ENCODE measurements around the gene ALDH7A1. TPM values are rescaled to one million over a fixed set of nuclear protein-coding genes. Genes with fewer than 3 reads are reported as not detected.

The ALDH7A1 gene
- total RNA-seq, 2 experiments from 2014 or later: 1.6 to 2.1 TPM

DNA sequence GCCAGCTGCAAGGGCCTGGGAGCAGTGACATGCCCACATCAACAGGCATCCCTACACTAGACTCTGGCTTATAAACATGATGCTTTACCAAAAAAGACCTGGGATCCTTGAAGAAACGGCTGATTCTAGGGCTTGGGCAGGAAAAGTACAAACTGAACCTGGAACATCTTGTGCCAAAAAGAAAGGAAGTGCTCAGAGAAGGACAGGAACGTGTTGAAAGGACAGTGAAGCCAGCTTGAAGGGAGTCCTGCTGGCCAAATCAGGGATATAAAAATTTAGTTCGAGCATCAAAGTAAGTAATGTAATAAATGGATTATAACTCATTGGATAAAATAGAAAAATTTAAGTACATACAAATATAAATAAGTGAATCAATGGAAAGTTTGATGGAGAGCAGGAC, 58.1 kb downstream of the ALDH7A1 start:
- Mint-ChIP-seq H3K27ac (no peak overlapping the region), H3K36me3 (ENCODE audit: low read depth) (no peaks in the 10 kb centered on the region), H3K27me3 (no peaks in the 10 kb centered on the region), H3K4me1 (ENCODE audit: low read depth) (peaks cover 5% of the 10 kb centered on the region), H3K9me3 (no peaks in the 10 kb centered on the region), H3K4me3 (no peak overlapping the region)
- ChIA-PET POLR2A (no interaction called here), CTCF (no interaction called here)
- no peaks in the 10 kb centered on the region for H3K9me3 ChIP-seq (ENCODE audit: control insufficient read depth in 1 of 2, insufficient read depth in 1 of 2, low read length in 2 of 2)
- no peak for ATAC-seq (ENCODE audit: poor library complexity)
- no peak overlapping the region for H3K27ac ChIP-seq (ENCODE audit: low read depth in 1 of 2, low read length in 2 of 2)
- no peak overlapping the region for H3K4me3 ChIP-seq (ENCODE audit: low read length)
- intact Hi-C loops (cut with DNase I, micrococcal nuclease): no loop called here
- H3K36me3 ChIP-seq (ENCODE audit: insufficient read depth, low read length): no peaks in the 10 kb centered on the region
- no peak for TF ChIP-seq CTCF (IDR thresholded peaks at IDR 0.05)
- no peaks in the 10 kb centered on the region for H3K4me1 ChIP-seq (ENCODE audit: insufficient read depth, low read length)
- no peak for DNase-seq
- no peaks in the 10 kb centered on the region for H3K27me3 ChIP-seq (ENCODE audit: control insufficient read depth in 1 of 2, insufficient read depth in 2 of 2, low read length in 2 of 2)

DNA sequence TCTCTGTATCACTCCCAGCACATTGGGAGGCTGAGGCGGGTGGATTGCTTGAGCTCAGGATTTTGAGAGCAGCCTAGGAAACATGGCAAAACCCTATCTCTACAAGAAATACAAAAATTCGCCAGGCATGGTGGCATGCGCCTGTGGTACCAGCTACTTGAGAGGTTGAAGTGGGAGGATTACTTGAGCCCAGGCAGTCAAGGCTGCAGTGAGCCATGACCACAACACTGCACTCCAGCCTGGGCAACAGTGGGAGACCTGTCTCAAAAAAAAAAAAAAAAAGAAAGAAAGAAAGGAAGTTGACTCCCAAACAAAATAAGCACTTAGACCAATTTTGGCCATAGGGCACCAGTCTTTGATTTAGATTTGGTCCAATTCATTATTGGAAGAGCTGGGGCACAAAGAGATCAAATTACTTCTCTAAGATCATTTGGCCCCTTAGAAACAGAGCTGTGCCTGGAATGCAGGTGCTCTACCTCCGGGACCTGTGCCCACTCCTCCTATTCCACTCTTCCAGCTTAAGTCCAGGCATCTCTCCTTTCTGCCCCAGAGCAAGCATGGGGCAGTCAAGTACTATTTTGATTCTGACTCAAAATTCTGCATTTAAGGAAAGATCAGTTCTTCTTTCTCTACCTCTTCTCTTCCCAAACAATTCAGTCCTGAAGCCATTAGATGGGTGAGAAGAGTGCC, 59.0 kb downstream of the ALDH7A1 start:
- intact Hi-C loops (cut with DNase I, micrococcal nuclease): no loop called here
- Histone ChIP-seq H3K4me1 (ENCODE audit: insufficient read depth, low read length) (no peaks in the 10 kb centered on the region), H3K27me3 (ENCODE audit: control insufficient read depth in 1 of 2, insufficient read depth in 2 of 2, low read length in 2 of 2) (no peaks in the 10 kb centered on the region), H3K4me3 (ENCODE audit: low read length) (no peak overlapping the region), H3K9me3 (ENCODE audit: control insufficient read depth in 1 of 2, insufficient read depth in 1 of 2, low read length in 2 of 2) (no peaks in the 10 kb centered on the region), H3K27ac (ENCODE audit: low read depth in 1 of 2, low read length in 2 of 2) (no peak overlapping the region), H3K36me3 (ENCODE audit: insufficient read depth, low read length) (no peaks in the 10 kb centered on the region)
- ATAC-seq (ENCODE audit: poor library complexity): no peak
- peaks cover 5% of the 10 kb centered on the region for H3K4me1 Mint-ChIP-seq (ENCODE audit: low read depth)
- no peaks in the 10 kb centered on the region for H3K36me3 Mint-ChIP-seq (ENCODE audit: low read depth)
- no peaks in the 10 kb centered on the region for H3K9me3 Mint-ChIP-seq
- TF ChIP-seq CTCF (IDR thresholded peaks at IDR 0.05): no peak
- no peak for DNase-seq
- no peaks in the 10 kb centered on the region for H3K27me3 Mint-ChIP-seq
- no peak overlapping the region for H3K27ac Mint-ChIP-seq
- POLR2A ChIA-PET: interaction anchor here (0.6 kb wide), 1 partner anchor 1449 kb away, joined by 3 read pairs; no protein-coding TSS in a partner anchor
- CTCF ChIA-PET: no interaction called here
- no peak overlapping the region for H3K4me3 Mint-ChIP-seq

DNA sequence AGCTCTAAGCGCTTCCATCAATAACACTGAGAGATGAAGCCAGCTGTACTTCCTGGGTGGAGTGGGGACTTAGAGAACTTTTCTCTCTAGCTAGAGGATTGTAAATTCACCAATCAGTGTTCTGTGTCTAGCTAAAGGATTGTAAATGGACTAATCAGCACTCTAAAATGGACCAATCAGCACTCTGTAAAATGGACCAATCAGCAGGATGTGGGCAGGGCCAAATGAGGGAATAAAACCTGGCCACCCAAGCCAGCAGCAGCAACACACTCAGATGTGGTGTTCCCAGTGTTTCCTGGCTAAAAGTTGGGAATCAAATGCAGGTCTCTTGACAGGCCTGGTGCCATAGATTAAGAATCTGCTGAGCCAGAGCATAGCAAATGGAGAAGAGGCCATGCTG, 60.5 kb downstream of the ALDH7A1 start:
- no peaks in the 10 kb centered on the region for H3K27me3 Mint-ChIP-seq
- no peak overlapping the region for H3K4me3 ChIP-seq (ENCODE audit: low read length)
- no peaks in the 10 kb centered on the region for H3K36me3 ChIP-seq (ENCODE audit: insufficient read depth, low read length)
- H3K9me3 ChIP-seq (ENCODE audit: control insufficient read depth in 1 of 2, insufficient read depth in 1 of 2, low read length in 2 of 2): no peaks in the 10 kb centered on the region
- POLR2A ChIA-PET: interaction anchor here (1.6 kb wide), 1 partner anchor 196 kb away, joined by 4 read pairs; no protein-coding TSS in a partner anchor
- CTCF ChIA-PET: no interaction called here
- H3K4me1 ChIP-seq (ENCODE audit: insufficient read depth, low read length): no peaks in the 10 kb centered on the region
- no peaks in the 10 kb centered on the region for H3K36me3 Mint-ChIP-seq (ENCODE audit: low read depth)
- H3K27me3 ChIP-seq (ENCODE audit: control insufficient read depth in 1 of 2, insufficient read depth in 2 of 2, low read length in 2 of 2): no peaks in the 10 kb centered on the region
- ATAC-seq (ENCODE audit: poor library complexity): no peak
- no peak overlapping the region for H3K27ac Mint-ChIP-seq
- H3K9me3 Mint-ChIP-seq: no peaks in the 10 kb centered on the region
- DNase-seq: no peak
- H3K27ac ChIP-seq (ENCODE audit: low read depth in 1 of 2, low read length in 2 of 2): no peak overlapping the region
- H3K4me3 Mint-ChIP-seq: no peak overlapping the region
- H3K4me1 Mint-ChIP-seq (ENCODE audit: low read depth): peaks cover 5% of the 10 kb centered on the region
- no peak for TF ChIP-seq CTCF (IDR thresholded peaks at IDR 0.05)
- intact Hi-C loops (cut with DNase I, micrococcal nuclease): loop anchor here in 1 of 2 experiments (5.0 kb wide), 1 partner anchor 72 kb away; no protein-coding TSS in a partner anchor
